Measurements from ENCODE around the gene GABRB3.

Gene GABRB3

GRCh38 chr15:26772154-26773066, at the start of gene GABRB3:
Gene GABRB3 (minus strand): TSS chr15:26773066.
- DNase-seq, result no peak

DNA sequence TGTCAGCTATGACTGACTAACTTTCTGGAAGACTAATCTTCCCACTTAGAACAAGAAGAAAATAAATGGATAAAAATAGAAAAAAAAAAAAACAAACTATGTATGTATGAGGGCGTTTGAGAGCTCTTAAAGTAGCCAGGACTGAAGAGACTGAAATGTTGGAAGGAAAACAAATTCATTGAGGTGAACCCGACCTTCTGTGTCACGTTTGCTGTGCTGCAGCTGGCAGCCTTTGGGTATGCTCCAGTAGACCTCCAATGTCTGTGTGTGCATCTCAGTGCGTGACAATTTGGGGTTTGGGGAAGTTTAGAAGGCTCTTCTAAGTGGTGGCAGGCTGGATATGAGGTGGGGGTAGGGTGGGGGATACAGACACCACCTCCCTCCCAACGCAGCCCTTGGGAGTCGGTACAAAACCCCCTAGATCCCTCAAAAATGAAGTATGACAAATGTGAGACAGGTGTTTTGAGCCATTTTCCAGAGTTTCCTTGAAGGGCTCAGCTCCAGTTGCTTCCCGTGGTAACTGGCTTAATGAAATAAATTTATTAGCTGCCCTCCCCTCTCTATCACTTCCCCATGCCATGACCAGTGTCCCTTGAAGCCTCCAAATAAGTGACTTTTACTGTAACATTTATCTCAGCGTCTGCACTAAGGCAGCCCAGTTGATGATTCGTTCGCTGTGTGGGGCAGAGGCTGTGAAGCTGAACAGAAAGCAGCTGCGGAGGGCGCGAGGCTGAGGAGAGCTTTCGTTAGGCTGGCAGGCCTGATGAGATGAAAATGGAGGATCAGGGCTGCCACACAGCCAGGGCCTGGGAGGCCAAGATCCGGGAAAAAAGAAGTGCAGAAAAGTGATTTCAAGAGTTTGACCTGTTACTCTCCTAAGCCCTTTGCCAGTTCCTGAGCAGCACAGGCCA, 34.9 kb upstream of the GABRB3 start:
- no peak for DNase-seq

DNA sequence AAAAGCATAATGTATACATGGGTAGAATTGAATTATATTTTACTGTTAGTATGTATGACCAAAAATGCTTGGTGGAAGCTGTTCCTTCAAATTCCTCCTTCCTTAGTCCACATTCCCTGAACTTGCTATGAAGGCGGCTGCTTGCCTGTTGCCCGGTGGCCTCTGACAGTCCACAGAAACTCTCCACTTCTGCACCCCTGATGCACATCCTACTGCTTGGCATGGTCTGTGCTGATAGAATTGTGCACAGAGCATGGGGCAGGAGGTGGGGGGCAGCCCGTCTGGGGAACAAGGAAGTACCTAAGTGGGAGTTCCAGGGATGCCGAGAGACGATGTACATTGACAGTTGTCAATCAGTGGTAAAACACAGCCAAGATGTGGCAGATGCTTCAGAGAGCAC, 33.7 kb upstream of the GABRB3 start:
- DNase-seq, result no peak

GRCh38 chr15:26806151-26806550, 33.3 kb upstream of the GABRB3 start:
- peak; percentile 50 for DNase-seq

- DNase-seq, result peak; percentile 71
These were observed 32.6 kb upstream of the GABRB3 start for GRCh38 chr15:26805470-26805869.

DNA sequence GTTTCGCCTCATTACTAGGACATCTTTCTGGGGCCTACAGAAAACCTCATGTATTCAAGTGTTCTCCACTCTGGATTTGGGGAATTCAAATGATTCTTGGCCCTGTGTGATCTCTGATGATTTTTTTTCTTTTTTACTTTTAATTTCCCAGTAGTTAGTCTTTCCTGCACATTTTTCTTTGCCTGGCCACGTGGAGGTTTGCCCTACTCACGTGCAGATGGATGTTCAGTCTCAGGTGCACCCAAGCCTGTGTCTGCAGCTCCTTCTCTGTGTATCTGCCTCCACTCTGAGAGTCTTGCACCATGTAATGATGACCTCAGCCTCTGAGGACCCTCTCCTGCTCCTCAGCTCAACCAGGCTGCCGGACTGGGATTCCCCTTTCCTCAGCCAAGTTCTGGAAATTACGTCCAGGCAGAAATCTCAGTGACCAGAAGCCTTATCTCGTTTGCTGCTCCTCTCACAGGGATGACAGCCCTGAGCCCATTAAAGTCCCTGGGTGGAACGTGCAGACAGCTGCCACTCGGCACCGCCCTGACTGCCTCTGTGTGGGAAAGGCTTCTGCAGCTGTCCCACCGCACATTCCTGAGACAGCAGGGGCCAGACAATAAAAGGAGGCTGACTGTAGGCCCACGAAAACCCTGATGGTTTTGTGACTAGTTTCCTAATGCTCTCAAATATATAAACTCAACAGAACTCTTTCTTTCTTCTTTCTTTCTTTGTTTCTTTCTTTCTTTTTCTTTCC, 31.4 kb upstream of the GABRB3 start:
- no peak for DNase-seq

DNA sequence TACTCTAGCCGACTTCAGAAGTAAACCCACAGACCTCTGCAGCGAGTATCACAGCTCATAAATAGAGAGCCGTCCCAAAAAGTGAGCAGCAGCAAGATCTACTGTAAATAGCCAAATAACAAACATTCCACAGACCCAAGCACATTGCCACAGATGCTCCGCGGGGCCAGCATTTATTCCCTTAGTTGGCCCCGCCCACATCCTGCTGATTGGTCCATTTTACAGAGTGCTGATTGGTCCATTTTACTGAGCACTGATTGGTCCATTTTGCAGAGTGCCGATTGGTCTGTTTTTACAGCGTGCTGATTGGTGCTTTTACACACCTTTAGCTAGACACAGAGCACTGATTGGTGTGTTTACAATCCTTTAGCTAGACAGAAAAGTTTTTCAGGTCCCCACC, 17.3 kb upstream of the GABRB3 start:
- no peak for DNase-seq

GRCh38 chr15:26781816-26782215, 8.9 kb upstream of the GABRB3 start:
- no peak for DNase-seq

- DNase-seq, result no peak
These were observed 1.1 kb upstream of the GABRB3 start for GRCh38 chr15:26773917-26774316.

- peak; percentile 14 for DNase-seq
These were observed 406 bp upstream of the GABRB3 start for GRCh38 chr15:26773067-26773877.

GRCh38 chr15:26771578-26772153, 1.2 kb downstream of the GABRB3 start:
- peak; percentile 14 for DNase-seq

- DNase-seq, result no peak
These were observed 1.7 kb downstream of the GABRB3 start for GRCh38 chr15:26771168-26771567.

DNA sequence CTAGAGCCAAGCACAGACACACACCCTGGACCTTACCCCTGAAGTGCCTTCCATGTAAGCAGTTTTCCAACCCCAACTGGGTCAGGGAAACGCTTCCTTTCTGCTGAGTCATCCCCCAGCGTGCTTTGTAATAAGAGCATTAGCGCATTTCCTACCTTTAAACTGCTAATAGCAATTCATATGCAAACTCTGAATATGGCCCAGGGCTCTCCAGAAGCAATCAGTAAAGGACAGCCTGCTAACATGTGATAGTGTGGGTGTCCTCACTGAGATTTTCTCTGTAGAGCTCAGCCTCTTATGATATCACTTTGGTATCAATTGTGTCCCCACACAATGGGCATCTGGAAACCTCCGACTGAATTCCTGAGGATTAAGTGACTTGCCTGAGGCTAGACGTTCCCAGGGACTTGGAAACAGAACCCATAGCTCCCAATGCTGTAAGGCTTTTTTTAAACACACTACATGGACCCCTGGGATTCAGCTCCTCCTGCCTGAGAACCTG, 5.6 kb downstream of the GABRB3 start:
- DNase-seq, result no peak

DNA sequence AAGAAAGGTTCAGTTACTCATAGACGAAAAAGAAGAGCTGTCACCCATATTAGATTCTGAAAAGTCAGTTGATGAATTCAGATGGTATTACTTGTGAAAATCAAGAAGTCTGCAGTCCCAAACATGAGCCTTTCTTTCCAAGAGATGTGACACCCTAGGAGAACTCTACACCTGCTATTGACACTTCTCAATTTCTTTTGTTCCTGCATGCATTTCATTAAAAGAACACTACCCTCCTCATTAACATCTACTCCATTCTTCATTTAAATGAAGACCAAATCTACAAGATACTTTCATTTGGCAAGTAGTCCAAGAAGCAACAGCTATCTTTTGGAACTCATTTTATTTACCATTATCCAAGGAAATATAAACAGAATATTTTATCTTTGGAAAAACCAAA, 6.6 kb downstream of the GABRB3 start:
- no peak for DNase-seq

GRCh38 chr15:26759986-26760385, 12.9 kb downstream of the GABRB3 start:
- DNase-seq, result peak; percentile 15

- no peak for DNase-seq
These were observed 14.8 kb downstream of the GABRB3 start for GRCh38 chr15:26758079-26758478.

GRCh38 chr15:26757141-26757540, 15.7 kb downstream of the GABRB3 start:
- DNase-seq, result no peak

DNA sequence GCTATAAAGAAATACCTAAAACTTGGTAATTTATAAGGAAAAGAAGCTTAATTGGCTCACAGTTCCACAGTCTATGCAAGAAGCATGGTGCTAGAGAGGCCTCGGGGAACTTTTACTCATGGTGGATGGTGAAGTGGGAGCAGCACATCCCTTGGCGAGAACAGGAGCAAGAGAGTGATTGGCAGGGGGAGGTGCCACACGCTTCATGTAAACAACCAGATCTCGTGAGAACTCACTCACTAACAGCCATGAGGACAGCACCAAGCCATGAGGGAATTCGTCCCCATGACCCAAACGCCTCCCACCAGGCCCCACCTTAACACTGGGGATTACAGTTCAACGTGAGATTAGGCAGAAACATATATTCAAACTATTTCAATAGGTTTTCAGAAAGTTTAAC, 28.0 kb downstream of the GABRB3 start:
- no peak for DNase-seq

GRCh38 chr15:26739791-26740190, 33.1 kb downstream of the GABRB3 start:
- DNase-seq, result no peak

DNA sequence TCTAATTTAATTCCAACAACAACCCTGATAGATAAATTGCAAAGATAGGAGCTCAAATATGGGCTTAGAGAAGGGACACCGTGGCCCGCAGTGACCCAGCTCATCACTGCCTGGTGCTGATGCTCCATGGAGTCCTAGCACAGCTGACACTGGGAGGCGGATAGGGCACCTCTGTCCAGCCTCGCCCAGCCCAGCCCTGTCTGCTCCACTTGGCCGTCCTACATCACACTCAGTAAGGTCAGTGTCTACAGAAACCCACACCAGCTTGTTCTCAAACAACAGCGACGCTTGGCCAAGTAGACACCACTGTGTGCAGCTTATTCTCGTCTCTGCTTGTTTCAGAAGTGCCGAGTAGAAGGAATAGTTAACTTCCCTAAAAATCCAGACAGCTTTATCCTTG, 33.9 kb downstream of the GABRB3 start:
- no peak for DNase-seq

- DNase-seq, result no peak
These were observed 36.2 kb downstream of the GABRB3 start for GRCh38 chr15:26736502-26737248.
